GM21381 (cell line): Measurements from ENCODE around the gene IFNL4.
"Not testable (repeated sequence)": the region's sequence is repeated elsewhere in the genome, so short reads cannot be mapped to it uniquely, and the experiment has no call there.

ENCODE experiments used
- ATAC-seq: cut with Tn5 transposase; IDR thresholded peaks from one replicate; pipeline ENCODE4 v1.9.1; 2021; ENCODE audit warnings: mild to moderate bottlenecking, moderate library complexity; ENCODE audit not compliant: unreplicated experiment

The IFNL4 gene

GRCh38 chr19:39230096-39230764, 18.4 kb downstream of the IFNL4 start:
- no peak for ATAC-seq

- ATAC-seq = no peak
Measured at GRCh38 chr19:39224910-39225309, 23.7 kb downstream of the IFNL4 start.

DNA sequence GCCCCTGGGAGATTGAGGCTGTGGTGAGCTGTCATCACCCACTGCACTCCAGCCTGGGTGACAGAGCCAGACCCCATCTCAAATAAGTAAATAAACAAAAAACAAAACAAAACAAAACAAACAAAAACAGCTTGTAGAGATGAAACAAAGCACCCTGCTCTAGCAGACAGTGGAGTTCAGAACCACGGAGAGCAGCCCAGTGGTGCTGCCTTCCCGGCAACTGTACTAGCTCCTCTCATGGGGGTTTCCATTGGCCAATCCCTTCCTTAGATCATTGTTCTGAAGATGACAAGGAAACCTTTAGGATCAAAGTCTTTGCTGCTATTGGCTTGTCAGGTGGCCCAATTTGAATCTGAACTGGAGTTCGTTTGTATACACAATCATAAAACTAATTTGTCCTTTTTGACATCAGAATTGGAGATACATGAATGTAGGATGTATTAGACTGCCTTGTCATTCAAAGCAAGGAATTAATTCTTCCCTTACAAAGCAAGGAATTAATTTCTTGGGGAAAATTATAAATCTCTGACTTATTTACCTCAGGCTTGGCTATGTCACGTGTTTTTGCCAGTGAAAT, 24.9 kb downstream of the IFNL4 start:
- ATAC-seq = no peak

- not testable (repeated sequence) for ATAC-seq
Measured at GRCh38 chr19:39219108-39219507, 29.5 kb downstream of the IFNL4 start.

DNA sequence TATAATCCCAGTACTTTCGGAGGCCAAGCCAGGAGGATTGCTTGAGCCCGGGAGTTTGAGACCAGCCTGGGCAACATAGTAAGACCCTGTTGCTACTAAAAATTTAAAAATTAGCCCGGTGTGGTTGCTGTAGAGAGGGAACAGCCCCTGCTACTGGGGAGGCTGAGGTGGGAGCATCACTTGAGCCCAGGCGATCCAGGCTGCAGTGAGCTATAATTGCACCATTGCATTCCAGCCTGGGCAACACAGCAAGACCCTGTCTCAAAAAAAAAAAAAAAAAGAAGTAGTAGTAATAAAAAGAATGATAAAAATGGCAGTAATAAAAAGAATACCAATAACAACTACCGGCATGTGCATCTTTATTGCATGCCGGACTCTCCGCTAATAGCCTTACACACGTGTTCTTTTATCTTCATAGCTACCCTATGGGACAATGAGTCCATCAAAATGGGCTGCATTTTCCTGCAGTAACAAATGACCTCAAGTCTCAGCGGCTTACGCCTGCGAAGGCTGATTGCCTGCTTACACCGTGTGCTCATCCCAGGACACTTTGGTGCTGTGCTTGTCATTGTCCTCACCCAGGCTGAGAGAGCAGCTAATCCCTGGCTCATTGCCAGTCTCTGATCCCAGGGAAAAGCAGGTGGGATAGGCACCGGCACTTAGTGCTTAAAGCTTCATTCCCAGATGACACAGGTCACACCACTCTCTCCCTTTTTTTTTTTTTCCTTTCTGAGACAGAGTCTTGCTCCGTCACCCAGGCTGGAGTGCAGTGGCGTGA, 30.2 kb downstream of the IFNL4 start:
- ATAC-seq = no peak

- no peak for ATAC-seq
Measured at GRCh38 chr19:39217094-39217493, 31.6 kb downstream of the IFNL4 start.

GRCh38 chr19:39215323-39215722, 33.3 kb downstream of the IFNL4 start:
- not testable (repeated sequence) for ATAC-seq

- no peak for ATAC-seq
Measured at GRCh38 chr19:39212375-39212742, 36.3 kb downstream of the IFNL4 start.

- ATAC-seq = no peak
Measured at GRCh38 chr19:39211731-39212374, 36.8 kb downstream of the IFNL4 start.

GRCh38 chr19:39209196-39209595, 39.5 kb downstream of the IFNL4 start:
- no peak for ATAC-seq

DNA sequence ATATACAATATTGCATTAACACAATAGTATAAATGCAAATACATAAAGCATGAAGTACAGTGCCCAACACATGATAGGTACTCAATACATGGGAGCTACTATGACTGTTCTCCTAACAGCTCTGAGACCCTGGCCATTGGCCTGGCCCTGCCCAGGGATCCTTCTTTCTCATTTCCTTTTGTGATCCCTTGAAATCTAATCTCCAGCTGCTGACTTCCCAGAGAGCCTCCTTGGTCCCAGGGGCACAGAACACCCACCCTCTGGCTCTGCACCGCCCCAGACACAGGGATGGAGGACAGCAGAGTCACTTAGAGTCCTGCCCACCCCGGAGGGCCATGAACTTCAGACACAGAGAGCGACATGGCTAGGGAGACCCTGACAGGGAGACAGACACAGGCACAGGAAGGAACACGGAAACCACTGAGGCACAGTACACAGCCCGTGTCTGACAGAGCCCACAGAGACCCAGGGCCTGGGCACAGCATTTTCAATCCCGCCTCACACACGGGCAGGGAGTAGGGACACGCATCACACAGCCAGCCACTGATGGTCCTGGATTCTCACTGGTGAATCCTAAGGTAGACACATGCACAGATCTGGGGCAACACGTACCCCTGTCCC, 40.4 kb downstream of the IFNL4 start:
- no peak for ATAC-seq

DNA sequence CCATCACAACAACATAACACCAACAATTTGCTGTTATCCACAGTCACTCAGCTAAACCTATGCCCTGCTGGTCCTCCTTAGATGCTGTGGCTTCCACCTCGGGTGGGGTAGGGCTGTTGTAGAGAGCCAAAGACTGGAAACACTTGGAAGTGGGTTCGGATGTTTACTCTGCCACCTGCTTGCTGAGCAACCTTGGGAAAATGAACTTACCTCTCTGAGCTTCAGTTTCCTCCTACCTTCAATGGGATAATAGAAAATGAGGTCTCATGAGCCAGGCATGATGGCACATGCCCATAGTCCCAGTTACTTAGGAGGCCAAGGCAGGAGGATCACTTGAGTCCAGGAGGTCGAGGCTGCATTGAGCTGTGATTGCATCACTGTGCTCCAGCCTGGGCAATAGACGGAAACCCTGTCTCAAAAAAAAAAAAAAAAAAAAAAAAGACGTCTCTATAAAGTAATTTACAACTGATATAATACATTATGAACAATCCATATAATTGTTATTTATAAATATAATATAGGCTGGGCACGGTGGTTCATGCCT, 41.3 kb downstream of the IFNL4 start:
- no peak for ATAC-seq

DNA sequence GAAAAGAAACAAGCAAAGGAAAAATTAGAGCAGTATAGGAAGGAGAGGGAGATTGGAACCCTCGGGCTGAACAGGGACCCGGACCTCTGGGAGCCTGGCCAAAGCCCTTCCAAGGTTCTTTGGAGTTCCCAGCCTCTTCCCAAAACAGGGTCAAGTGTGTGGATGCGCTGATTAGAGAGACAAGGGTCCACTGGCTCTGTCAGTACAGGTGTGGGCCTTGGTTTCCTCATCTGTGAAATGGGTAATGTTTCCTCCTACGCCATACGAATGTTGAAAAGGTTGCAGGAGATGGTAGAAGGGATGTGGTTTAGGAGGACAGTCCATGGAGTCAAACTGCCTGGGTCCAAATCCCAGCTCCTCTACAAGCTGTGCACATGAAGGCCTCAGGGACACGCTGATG, 42.5 kb downstream of the IFNL4 start:
- ATAC-seq = no peak

GRCh38 chr19:39205449-39205764, 43.2 kb downstream of the IFNL4 start:
- ATAC-seq = no peak

DNA sequence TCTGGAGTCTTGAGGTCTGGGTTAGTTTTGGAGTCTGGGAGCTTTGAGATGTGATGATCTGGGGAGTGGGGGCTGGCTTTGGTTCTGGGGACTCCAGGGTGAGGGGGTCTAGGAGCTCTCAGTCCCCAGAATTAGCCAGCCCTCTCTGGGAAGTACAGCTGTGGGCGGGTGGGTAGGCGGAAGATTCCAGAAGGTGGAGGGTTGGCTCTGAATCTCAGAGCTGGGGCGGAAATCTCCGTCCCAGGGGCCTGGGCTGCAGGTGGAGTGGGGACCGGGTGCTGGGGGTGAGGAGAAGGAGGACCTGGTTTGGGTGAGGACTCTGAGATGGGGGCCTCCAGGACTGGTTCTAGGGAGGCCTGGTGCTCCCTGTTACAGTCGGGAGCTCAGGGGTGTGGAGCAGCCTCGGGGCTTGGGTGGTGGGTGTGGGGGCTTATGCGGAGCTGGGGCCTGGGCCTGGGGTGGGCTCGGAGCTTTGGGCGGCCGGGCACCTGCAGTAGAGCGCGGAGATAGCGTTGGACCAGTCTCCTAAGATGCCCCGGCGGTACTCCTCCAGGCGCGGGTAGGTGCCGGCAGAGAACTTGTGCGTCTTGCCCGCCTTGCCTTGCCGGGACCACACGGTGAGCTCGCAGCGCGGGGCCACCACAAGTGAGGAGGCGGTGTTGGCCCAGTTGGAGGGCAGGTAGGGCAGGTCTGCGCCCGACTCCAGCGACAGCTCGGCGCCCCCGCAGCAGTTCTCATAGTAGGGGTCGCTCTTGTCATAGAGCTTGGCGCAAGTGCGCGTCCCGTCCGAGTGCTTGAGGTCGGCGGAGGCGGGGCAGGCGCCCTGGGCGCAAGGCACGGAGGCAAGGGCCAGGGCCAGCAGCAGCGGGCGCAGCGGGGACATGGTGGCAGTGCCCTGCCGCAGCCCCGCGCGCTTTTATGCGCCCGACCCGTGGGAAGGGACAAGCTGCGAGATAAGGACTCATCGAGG, 45.0 kb downstream of the IFNL4 start, which contains the start of gene SYCN:
SYCN (minus strand) TSS at position 892 of the 970 bp plus-strand sequence; CDS start at position 883, 9 bp downstream.
- ATAC-seq = no peak

GRCh38 chr19:39202998-39203355, 45.7 kb downstream of the IFNL4 start:
- no peak for ATAC-seq

DNA sequence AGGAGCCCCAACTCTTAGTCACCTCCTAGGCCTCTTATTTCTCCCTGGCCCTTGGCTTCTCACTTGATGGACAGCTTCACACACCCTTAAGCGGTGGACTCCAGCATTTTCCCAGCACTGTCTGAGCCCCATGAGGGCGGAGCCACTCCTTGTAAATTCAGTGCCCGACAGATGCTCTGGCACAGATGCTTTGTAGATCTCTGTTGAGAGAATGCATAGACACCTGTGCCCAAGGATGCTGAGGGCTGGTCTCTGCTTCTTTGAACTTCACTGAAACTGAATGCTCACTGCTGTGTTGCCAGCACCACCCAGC, 47.9 kb downstream of the IFNL4 start:
- no peak for ATAC-seq

DNA sequence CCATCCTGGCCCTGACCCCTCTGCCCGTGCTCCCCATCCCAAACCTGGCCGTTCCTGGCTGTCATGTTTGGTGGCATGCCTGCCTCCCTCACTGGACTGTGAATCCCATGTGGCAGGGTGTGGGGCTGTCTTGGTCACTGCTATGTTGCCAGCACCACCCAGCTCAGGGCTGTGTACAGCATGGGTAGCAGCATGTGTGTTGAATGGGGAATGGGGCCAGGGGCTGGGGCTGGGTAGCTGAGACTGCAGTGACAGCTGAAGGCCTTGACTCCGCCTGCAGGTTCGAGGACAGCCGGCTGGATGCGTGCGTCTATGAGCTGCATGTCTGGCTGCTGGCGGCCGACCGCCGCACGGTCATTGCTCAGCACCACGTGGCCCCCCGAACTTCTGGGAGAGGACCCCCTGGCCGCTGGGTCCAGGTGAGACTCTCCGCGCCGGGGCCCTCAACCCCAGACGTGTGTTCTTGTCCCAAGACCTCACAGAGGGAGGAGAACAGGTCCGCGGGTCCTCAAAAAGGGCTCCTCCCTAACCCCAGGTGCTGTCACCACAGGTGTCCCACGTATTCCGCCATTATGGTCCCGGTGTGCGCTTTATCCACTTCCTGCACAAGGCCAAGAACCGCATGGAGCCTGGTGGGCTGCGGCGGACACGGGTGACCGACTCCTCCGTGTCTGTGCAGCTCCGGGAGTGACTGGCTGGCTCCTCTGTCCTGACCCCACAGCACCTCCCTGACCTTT, 48.4 kb downstream of the IFNL4 start:
- ATAC-seq = no peak

GRCh38 chr19:39199025-39199424, 49.6 kb downstream of the IFNL4 start:
- ATAC-seq = no peak
